Lung (tissue), 12 donors: Measurements from ENCODE around the gene MARCHF9. TPM values are rescaled to one million over a fixed set of nuclear protein-coding genes. Genes with fewer than 3 reads are reported as not detected.
"Not testable (repeated sequence)": the region's sequence is repeated elsewhere in the genome, so short reads cannot be mapped to it uniquely, and the experiment has no call there.

Experiments used
- ATAC-seq: fragments of 200-7000 bp; cut with Tn5 transposase; one replicate; pipeline ENCODE4 v1.9.1; 2020; ENCODE audit warnings: moderate number of reproducible peaks; ENCODE audit not compliant: insufficient read depth, low FRiP score
- DNase-seq, 3 donors: peaks; one replicate each; pipeline ENCODE4 v3.0.0-alpha.2; 2013 to 2017
- H3K27ac ChIP-seq, 2 donors: one replicate each; pipeline ENCODE4 v1.5.1; 2013; ENCODE audit warnings: mild to moderate bottlenecking in 2 of 2, moderate library complexity in 2 of 2, control low read depth in 1 of 2, inconsistent platforms in 1 of 2, low read depth in 1 of 2, low read length in 1 of 2
- H3K27me3 ChIP-seq, 3 donors: one replicate each; pipeline ENCODE4 v1.5.1; 2013; ENCODE audit warnings: low read length in 2 of 3; ENCODE audit not compliant: control insufficient read depth in 3 of 3, insufficient read depth in 3 of 3
- H3K36me3 ChIP-seq, 4 donors: one replicate each; pipeline ENCODE4 v1.5.1; 2013; ENCODE audit warnings: low read length in 4 of 4, mild to moderate bottlenecking in 1 of 4, moderate library complexity in 1 of 4; ENCODE audit not compliant: control insufficient read depth in 4 of 4, insufficient read depth in 4 of 4
- H3K4me1 ChIP-seq, 5 donors: one replicate each; pipeline ENCODE4 v1.5.1; 2013; ENCODE audit warnings: low read length in 5 of 5, mild to moderate bottlenecking in 2 of 5, moderate library complexity in 1 of 5; ENCODE audit not compliant: control insufficient read depth in 5 of 5, insufficient read depth in 5 of 5
- H3K4me3 ChIP-seq: one replicate; pipeline ENCODE4 v1.5.1; 2013; ENCODE audit warnings: mild to moderate bottlenecking, control low read depth, moderate library complexity
- H3K9ac ChIP-seq, 2 donors: one replicate each; pipeline ENCODE4 v1.5.1; 2013; ENCODE audit warnings: low read length in 2 of 2, control low read depth in 1 of 2; ENCODE audit not compliant: insufficient read depth in 1 of 2
- H3K9me3 ChIP-seq, 4 donors: one replicate each; pipeline ENCODE4 v1.5.1; 2013; ENCODE audit warnings: low read length in 3 of 4, mild to moderate bottlenecking in 1 of 4, moderate library complexity in 1 of 4; ENCODE audit not compliant: control insufficient read depth in 4 of 4, insufficient read depth in 3 of 4
- CTCF ChIP-seq: IDR thresholded peaks from 2 replicates; pipeline ENCODE4 v1.5.1; 2012; ENCODE audit warnings: mild to moderate bottlenecking; ENCODE audit errors: control extremely low read depth, extremely low read depth
- WGBS, 2 donors: extraction: QIAGEN DNeasy Blood & Tissue Kit; methylation state at CpG; one replicate each; pipeline ENCODE4 v1.1.7; 2013; 5-methylcytosine and 5-hydroxymethylcytosine counted together
- polyA plus RNA-seq, 2 donors: library from polyadenylated mRNA; stranded (reverse); fragments of 200-250 nt; gene quantifications; one replicate each; pipeline ENCODE4 v1.2.1, GENCODE V29; 2013
- total RNA-seq, 2 donors: library from RNA; depleted of rRNA in 1 of 2; stranded (reverse); fragments of >200 nt in 1 of 2; gene quantifications; one replicate each; pipeline ENCODE4 v1.2.1, GENCODE V29; 2014 to 2021
- donor health status: control.
- donor health status: control.
- donor health status: Bipolar disorder and iron deficiency.
- donor health status: healthy.
- donor health status: DM: yes; HTN: yes; CAD: no.

MARCHF9 gene
- total and polyA plus RNA-seq, 4 donors = 12.1 to 31.1 (median 18.5) TPM

GRCh38 chr12:57712701-57713100, 42.2 kb upstream of the MARCHF9 start:
- Histone ChIP-seq H3K27ac (no peak overlapping the region), H3K4me3 (no peak overlapping the region), H3K9ac (no peak overlapping the region), H3K27me3 (no peaks in the 10 kb centered on the region), H3K4me1 (no peaks in the 10 kb centered on the region), H3K36me3 (peaks cover 11 to 24% (median 17%) of the 10 kb centered on the region in 4 donors), H3K9me3 (no peaks in the 10 kb centered on the region)
- 95 to 97% methylated on average over 3 of the region's 3 CpGs for WGBS, 2 donors
- ATAC-seq (no peak), DNase-seq (no peak)
- no peak for TF ChIP-seq CTCF

DNA sequence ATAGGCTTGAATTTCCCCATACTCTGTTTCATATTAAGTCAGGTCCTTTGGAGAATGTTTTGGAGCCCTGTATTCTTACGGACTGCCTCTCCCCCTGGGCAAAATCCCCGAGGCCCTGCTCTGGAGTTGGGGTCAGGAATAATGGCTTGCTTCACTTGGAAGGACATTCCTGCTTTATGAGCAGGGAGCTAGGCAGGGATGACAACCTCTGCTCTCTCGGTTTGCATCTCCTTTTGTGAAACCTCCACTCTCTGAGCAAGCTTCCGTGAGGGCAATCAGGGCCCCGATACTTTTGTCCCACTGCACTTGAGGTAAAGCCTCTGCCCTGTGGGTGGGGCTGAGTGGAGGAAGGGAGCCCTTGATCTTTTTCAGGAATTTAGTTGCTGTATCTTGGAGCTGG, 41.7 kb upstream of the MARCHF9 start:
- Histone ChIP-seq H3K9me3 (no peaks in the 10 kb centered on the region), H3K27me3 (no peaks in the 10 kb centered on the region), H3K9ac (no peak overlapping the region), H3K4me1 (no peaks in the 10 kb centered on the region), H3K36me3 (peaks cover 17 to 28% (median 21%) of the 10 kb centered on the region in 4 donors), H3K27ac (no peak overlapping the region), H3K4me3 (no peak overlapping the region)
- TF ChIP-seq CTCF = no peak
- DNase-seq = no peak
- no peak for ATAC-seq
- 94 to 97% methylated on average over 5 of the region's 5 CpGs for WGBS, 2 donors

DNA sequence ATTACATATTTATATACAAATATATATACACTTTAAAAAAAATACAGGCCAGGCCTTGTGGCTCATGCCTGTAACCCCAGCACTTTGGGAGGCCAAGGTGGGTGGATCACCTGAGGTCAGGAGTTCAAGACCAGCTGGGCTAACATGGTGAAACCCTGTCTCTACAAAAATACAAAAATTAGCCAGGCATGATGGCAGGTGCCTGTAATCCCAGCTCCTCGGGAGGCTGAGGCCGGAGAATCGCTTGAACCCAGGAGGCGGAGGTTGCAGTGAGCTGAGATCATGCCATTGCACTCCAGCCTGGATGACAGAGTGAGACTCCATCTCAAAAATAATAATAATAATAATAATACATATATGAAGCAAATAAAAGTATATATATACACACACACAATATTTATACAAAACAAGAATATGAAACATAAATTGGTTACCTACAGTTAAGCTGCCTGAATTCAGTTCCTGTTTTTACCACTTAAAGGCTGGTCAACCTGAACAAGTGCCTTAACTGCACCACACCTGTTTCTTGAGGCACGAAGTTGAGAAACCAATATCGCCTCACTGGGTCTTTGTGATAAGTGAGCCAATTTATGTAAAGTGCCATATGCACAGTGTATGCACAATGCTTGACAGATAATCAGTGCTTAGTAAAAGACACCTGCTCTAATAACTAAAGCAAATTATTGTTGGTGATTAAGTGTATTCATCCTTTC, 39.7 kb upstream of the MARCHF9 start:
- not testable (repeated sequence) for H3K4me3 ChIP-seq, H3K4me1 ChIP-seq, H3K27ac ChIP-seq, DNase-seq, H3K27me3 ChIP-seq, H3K9me3 ChIP-seq, H3K9ac ChIP-seq, ATAC-seq
- H3K36me3 ChIP-seq = peaks cover 26 to 45% (median 30%) of the 10 kb centered on the region in 4 donors
- WGBS, 2 donors = 96 to 97% methylated on average over 6 of the region's 6 CpGs

- Histone ChIP-seq H3K9ac (no peak overlapping the region), H3K36me3 (peaks cover 26 to 51% (median 33%) of the 10 kb centered on the region in 4 donors), H3K27ac (no peak overlapping the region), H3K4me3 (no peak overlapping the region), H3K9me3 (peaks cover 0 to 2% (median 0%) of the 10 kb centered on the region in 4 donors), H3K27me3 (no peaks in the 10 kb centered on the region), H3K4me1 (no peaks in the 10 kb centered on the region)
- no peak for TF ChIP-seq CTCF
- DNase-seq (no peak), ATAC-seq (no peak)
- WGBS, 2 donors = 96 to 97% methylated on average over 12 of the region's 12 CpGs
These were observed 39.1 kb upstream of the MARCHF9 start for GRCh38 chr12:57715786-57716185.
